Uterus (tissue), 2 donors: ENCODE data around the gene POLR2E.

ENCODE experiments used
- POLR2A ChIP-seq, 2 donors: fragments of 450-650 bp; IDR thresholded peaks; one replicate each; pipeline ENCODE4 v1.6.1; 2016; ENCODE audit warnings: antibody characterized with exemption in 2 of 2, mild to moderate bottlenecking in 1 of 2, moderate library complexity in 1 of 2
- TF ChIP-seq, protein P1 (sequence below), 4 experiments: fragments of 200-600 bp in 2 of 4; fragments of 450-650 bp in 2 of 4; sonication (generic) in 2 of 4; IDR thresholded peaks; one replicate each; pipeline ENCODE4 v1.5.1; 2016 to 2019; ENCODE audit warnings: antibody characterized with exemption in 4 of 4, mild to moderate bottlenecking in 2 of 4, moderate library complexity in 1 of 4

DNA sequence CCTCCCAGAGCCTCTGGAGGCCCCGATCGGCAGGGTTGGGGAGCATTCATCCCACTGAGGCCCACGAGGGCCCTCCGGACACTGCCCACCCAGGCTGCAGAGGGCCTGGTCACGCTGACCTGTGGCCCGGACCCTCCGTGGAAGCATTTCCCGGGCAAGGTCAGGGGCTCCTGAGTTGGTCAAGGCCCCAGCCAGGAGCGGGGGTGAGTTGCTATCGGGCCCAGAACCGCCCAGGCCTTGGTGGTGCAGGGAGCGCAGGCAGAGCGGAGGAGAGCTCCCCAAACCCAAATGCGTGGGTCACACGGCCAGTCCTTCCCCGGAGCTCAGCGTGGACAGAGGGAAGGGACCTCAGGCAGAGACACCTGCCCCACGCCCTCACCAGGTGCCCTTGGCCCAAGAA lies 34.4 kb upstream of the POLR2E start:
- TF ChIP-seq, protein P1, sequence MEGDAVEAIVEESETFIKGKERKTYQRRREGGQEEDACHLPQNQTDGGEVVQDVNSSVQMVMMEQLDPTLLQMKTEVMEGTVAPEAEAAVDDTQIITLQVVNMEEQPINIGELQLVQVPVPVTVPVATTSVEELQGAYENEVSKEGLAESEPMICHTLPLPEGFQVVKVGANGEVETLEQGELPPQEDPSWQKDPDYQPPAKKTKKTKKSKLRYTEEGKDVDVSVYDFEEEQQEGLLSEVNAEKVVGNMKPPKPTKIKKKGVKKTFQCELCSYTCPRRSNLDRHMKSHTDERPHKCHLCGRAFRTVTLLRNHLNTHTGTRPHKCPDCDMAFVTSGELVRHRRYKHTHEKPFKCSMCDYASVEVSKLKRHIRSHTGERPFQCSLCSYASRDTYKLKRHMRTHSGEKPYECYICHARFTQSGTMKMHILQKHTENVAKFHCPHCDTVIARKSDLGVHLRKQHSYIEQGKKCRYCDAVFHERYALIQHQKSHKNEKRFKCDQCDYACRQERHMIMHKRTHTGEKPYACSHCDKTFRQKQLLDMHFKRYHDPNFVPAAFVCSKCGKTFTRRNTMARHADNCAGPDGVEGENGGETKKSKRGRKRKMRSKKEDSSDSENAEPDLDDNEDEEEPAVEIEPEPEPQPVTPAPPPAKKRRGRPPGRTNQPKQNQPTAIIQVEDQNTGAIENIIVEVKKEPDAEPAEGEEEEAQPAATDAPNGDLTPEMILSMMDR (IDR thresholded peaks at IDR 0.05): no peak
- TF ChIP-seq POLR2A (IDR thresholded peaks at IDR 0.05): no peak
